Brain microvascular endothelial cell (primary cell): ENCODE measurements around the gene STK26.
A peak's percentile ranks its signal among the peaks of the same experiment; 100 is the strongest.

Experiments
- DNase-seq: peaks from one replicate; pipeline ENCODE4 v3.0.0-alpha.2; 2020
- H3K27ac ChIP-seq: fragments of 250-450 bp; sonication (Bioruptor Pico); 2 replicates; pipeline ENCODE4 v1.5.1; 2020; ENCODE audit warnings: mild to moderate bottlenecking, moderate library complexity
- H3K27me3 ChIP-seq: fragments of 250-450 bp; sonication (Bioruptor Pico); replicated peaks from 2 replicates; pipeline ENCODE4 v1.5.1; 2020; ENCODE audit warnings: mild to moderate bottlenecking
- H3K36me3 ChIP-seq: fragments of 250-450 bp; sonication (Bioruptor Pico); replicated peaks from 2 replicates; pipeline ENCODE4 v1.5.1; 2020; ENCODE audit warnings: mild to moderate bottlenecking
- H3K4me3 ChIP-seq: 2 replicates; pipeline ENCODE4 v1.5.1; 2011; ENCODE audit warnings: low read depth, mild to moderate bottlenecking, control low read depth, low read length, moderate library complexity
- CTCF ChIP-seq: IDR thresholded peaks from 2 replicates; pipeline ENCODE4 v1.5.1; 2011; ENCODE audit warnings: low read depth, mild to moderate bottlenecking, moderate library complexity, low read length, control low read depth, inconsistent platforms; ENCODE audit errors: missing control alignments
- in situ Hi-C: cut with HindIII; loops from 2 replicates; pipeline ENCODE4 v1.10.0; 2017; ENCODE audit warnings: low sequenced_read_pairs, low pct_ligation_motif_present

STK26 gene

GRCh38 chrX:132025041-132025440 is 1.9 kb downstream of the STK26 start:
- in situ Hi-C loops: no loop called here
- H3K36me3 ChIP-seq: no peaks in the 10 kb centered on the region
- no peak overlapping the region for H3K27ac ChIP-seq
- no peaks in the 10 kb centered on the region for H3K27me3 ChIP-seq
- no peak for DNase-seq
- H3K4me3 ChIP-seq: peak overlapping the region; percentile 12
- TF ChIP-seq CTCF: no peak

- in situ Hi-C loops: no loop called here
- DNase-seq: no peak
- no peak overlapping the region for H3K27ac ChIP-seq
- H3K27me3 ChIP-seq: no peaks in the 10 kb centered on the region
- H3K36me3 ChIP-seq: no peaks in the 10 kb centered on the region
- no peak for TF ChIP-seq CTCF
- no peak overlapping the region for H3K4me3 ChIP-seq
Measured at GRCh38 chrX:132030264-132030663, 7.2 kb downstream of the STK26 start.

GRCh38 chrX:132031867-132032266 is 8.8 kb downstream of the STK26 start:
- Histone ChIP-seq H3K4me3 (no peak overlapping the region), H3K27me3 (no peaks in the 10 kb centered on the region), H3K36me3 (no peaks in the 10 kb centered on the region), H3K27ac (no peak overlapping the region)
- no peak for TF ChIP-seq CTCF
- DNase-seq: no peak
- in situ Hi-C loops: no loop called here

GRCh38 chrX:132033166-132033565 is 10.1 kb downstream of the STK26 start:
- H3K4me3 ChIP-seq: no peak overlapping the region
- DNase-seq: no peak
- no peaks in the 10 kb centered on the region for H3K36me3 ChIP-seq
- no peak overlapping the region for H3K27ac ChIP-seq
- H3K27me3 ChIP-seq: no peaks in the 10 kb centered on the region
- TF ChIP-seq CTCF: no peak
- in situ Hi-C loops: no loop called here

GRCh38 chrX:132034648-132035047 is 11.5 kb downstream of the STK26 start:
- no peak overlapping the region for H3K27ac ChIP-seq
- no peaks in the 10 kb centered on the region for H3K27me3 ChIP-seq
- DNase-seq: no peak
- in situ Hi-C loops: no loop called here
- TF ChIP-seq CTCF: no peak
- H3K36me3 ChIP-seq: no peaks in the 10 kb centered on the region
- H3K4me3 ChIP-seq: no peak overlapping the region

GRCh38 chrX:132037479-132037993 is 14.4 kb downstream of the STK26 start:
- Histone ChIP-seq H3K36me3 (no peaks in the 10 kb centered on the region), H3K4me3 (no peak overlapping the region), H3K27ac (no peak overlapping the region), H3K27me3 (no peaks in the 10 kb centered on the region)
- no peak for TF ChIP-seq CTCF
- in situ Hi-C loops: no loop called here
- no peak for DNase-seq
